ENCODE results near the gene CCDC187. TPM values are rescaled to one million over a fixed set of nuclear protein-coding genes. Genes with fewer than 3 reads are reported as not detected.

The CCDC187 gene
- total RNA-seq, 2 donors from 2014 or later, result 0.04 to 0.09 TPM

DNA sequence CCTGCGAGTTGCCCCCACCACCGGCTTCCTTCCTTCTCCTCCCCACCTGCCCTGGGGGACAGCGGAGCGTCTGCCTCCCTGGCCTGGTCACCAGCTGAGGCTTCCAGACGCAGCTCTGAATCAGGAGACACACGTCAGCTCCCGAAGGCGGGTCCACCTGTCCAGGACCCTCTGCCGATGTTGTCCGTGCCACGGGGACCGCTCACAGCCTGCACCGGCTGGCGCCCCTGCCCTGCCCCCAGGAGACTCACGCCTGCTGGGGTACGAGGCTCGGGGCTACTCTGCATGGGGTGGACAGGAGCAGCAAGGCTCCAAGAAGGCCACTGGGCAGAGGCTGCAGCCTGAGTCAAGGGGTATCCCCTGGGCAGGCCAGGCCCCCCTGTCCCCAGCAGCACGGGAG lies 1.9 kb upstream of the CCDC187 start:
- H3K27ac ChIP-seq (ENCODE audit: low read depth, low read length), result peak overlapping the region; percentile 64
- H3K27me3 Mint-ChIP-seq (ENCODE audit: insufficient read depth), result no peaks in the 10 kb centered on the region

DNA sequence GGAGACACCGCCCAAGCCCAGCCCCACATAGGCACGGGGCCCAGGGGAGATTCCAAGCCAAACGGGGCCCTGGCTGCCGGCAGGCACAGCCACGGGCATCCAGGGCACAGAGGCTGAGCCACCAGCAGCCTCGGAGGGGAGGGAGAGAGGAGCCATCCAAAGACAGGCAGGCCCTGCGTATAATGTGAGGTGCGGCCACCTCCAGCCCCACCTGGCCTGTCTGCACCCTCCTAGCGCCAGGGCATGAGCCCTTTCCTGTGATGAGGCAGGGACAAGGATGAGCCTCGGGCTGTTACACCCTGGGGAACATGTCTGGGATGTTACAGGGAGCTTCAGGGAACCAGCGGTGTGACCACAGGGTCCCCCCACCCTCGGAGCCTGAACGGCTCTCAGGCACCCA lies 1.1 kb upstream of the CCDC187 start:
- Histone ChIP-seq H3K36me3 (ENCODE audit: control insufficient read depth, insufficient read depth, low read length) (no peaks in the 10 kb centered on the region), H3K4me1 (ENCODE audit: control insufficient read depth, insufficient read depth, low read length) (no peaks in the 10 kb centered on the region), H3K27me3 (ENCODE audit: control insufficient read depth, insufficient read depth, low read length, poor library complexity, severe bottlenecking) (no peaks in the 10 kb centered on the region), H3K27ac (ENCODE audit: low read depth, low read length) (peak overlapping the region; percentile 64), H3K4me3 (ENCODE audit: low read length) (no peak overlapping the region), H3K9ac (ENCODE audit: extremely low read depth, low read length, poor library complexity, severe bottlenecking) (no peak overlapping the region), H3K9me3 (ENCODE audit: control insufficient read depth, low read length) (no peaks in the 10 kb centered on the region)
- 89 to 95% methylated on average over 9 to 13 of the region's 13 CpGs for WGBS, 2 experiments (ENCODE audit: insufficient coverage in 1 of 2, insufficient read length in 1 of 2)
- Mint-ChIP-seq H3K4me3 (no peak overlapping the region), H3K9me3 (no peaks in the 10 kb centered on the region), H3K27ac (no peak overlapping the region), H3K4me1 (no peaks in the 10 kb centered on the region), H3K36me3 (ENCODE audit: low read depth) (no peaks in the 10 kb centered on the region), H3K27me3 (ENCODE audit: insufficient read depth) (no peaks in the 10 kb centered on the region)
- DNase-seq, result no peak
- TF ChIP-seq, protein P1, sequence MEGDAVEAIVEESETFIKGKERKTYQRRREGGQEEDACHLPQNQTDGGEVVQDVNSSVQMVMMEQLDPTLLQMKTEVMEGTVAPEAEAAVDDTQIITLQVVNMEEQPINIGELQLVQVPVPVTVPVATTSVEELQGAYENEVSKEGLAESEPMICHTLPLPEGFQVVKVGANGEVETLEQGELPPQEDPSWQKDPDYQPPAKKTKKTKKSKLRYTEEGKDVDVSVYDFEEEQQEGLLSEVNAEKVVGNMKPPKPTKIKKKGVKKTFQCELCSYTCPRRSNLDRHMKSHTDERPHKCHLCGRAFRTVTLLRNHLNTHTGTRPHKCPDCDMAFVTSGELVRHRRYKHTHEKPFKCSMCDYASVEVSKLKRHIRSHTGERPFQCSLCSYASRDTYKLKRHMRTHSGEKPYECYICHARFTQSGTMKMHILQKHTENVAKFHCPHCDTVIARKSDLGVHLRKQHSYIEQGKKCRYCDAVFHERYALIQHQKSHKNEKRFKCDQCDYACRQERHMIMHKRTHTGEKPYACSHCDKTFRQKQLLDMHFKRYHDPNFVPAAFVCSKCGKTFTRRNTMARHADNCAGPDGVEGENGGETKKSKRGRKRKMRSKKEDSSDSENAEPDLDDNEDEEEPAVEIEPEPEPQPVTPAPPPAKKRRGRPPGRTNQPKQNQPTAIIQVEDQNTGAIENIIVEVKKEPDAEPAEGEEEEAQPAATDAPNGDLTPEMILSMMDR (conservative IDR thresholded peaks at IDR 0.05), result no peak

More for the DNA sequence above, 1.9 kb upstream of the CCDC187 start:
- Mint-ChIP-seq H3K4me3 (no peak overlapping the region), H3K27ac (no peak overlapping the region), H3K4me1 (no peaks in the 10 kb centered on the region), H3K36me3 (ENCODE audit: low read depth) (no peaks in the 10 kb centered on the region), H3K9me3 (no peaks in the 10 kb centered on the region)
- no peaks in the 10 kb centered on the region for H3K36me3 ChIP-seq (ENCODE audit: control insufficient read depth, insufficient read depth, low read length)
- no peak overlapping the region for H3K9ac ChIP-seq (ENCODE audit: extremely low read depth, low read length, poor library complexity, severe bottlenecking)
- TF ChIP-seq, protein P1 (conservative IDR thresholded peaks at IDR 0.05), result no peak
- peak; percentile 45 for DNase-seq
- no peaks in the 10 kb centered on the region for H3K27me3 ChIP-seq (ENCODE audit: control insufficient read depth, insufficient read depth, low read length, poor library complexity, severe bottlenecking)
- H3K9me3 ChIP-seq (ENCODE audit: control insufficient read depth, low read length), result no peaks in the 10 kb centered on the region
- WGBS, 2 experiments (ENCODE audit: insufficient coverage in 1 of 2, insufficient read length in 1 of 2), result 89 to 94% methylated on average over 13 to 18 of the region's 18 CpGs
- no peak overlapping the region for H3K4me3 ChIP-seq (ENCODE audit: low read length)
- no peaks in the 10 kb centered on the region for H3K4me1 ChIP-seq (ENCODE audit: control insufficient read depth, insufficient read depth, low read length)

DNA sequence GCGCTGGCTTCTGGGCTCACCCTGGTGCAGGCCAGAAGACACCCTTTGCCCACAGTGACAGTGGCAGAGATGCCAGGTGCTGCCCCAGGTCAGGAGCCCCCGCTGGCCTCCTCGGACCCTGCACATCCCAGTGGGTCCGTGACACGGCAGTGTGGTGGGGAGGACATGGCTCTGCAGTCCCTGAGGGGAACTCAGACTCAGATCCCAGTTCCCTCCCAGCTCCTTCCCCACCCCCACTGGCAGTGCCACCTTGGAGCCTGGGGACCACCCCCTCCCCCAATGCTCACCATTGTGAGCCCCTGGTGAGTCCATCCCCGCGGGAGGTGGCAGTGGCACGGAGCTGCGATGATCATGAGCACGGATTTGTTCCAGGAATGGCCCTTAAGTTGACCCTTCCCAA lies 562 bp upstream of the CCDC187 start:
- H3K27ac Mint-ChIP-seq, result no peak overlapping the region
- H3K9me3 Mint-ChIP-seq, result no peaks in the 10 kb centered on the region
- 87 to 92% methylated on average over 6 to 10 of the region's 10 CpGs for WGBS, 2 experiments (ENCODE audit: insufficient coverage in 1 of 2, insufficient read length in 1 of 2)
- Histone ChIP-seq H3K36me3 (ENCODE audit: control insufficient read depth, insufficient read depth, low read length) (no peaks in the 10 kb centered on the region), H3K4me1 (ENCODE audit: control insufficient read depth, insufficient read depth, low read length) (no peaks in the 10 kb centered on the region), H3K9ac (ENCODE audit: extremely low read depth, low read length, poor library complexity, severe bottlenecking) (no peak overlapping the region), H3K4me3 (ENCODE audit: low read length) (no peak overlapping the region), H3K27ac (ENCODE audit: low read depth, low read length) (no peak overlapping the region), H3K27me3 (ENCODE audit: control insufficient read depth, insufficient read depth, low read length, poor library complexity, severe bottlenecking) (no peaks in the 10 kb centered on the region), H3K9me3 (ENCODE audit: control insufficient read depth, low read length) (no peaks in the 10 kb centered on the region)
- H3K27me3 Mint-ChIP-seq (ENCODE audit: insufficient read depth), result no peaks in the 10 kb centered on the region
- H3K4me3 Mint-ChIP-seq, result no peak overlapping the region
- no peaks in the 10 kb centered on the region for H3K4me1 Mint-ChIP-seq
- H3K36me3 Mint-ChIP-seq (ENCODE audit: low read depth), result no peaks in the 10 kb centered on the region
- TF ChIP-seq, protein P1 (conservative IDR thresholded peaks at IDR 0.05), result no peak
- DNase-seq, result no peak

Measured in endodermal cell (in vitro differentiated cells).